AG09309 (cell line): ENCODE measurements around the gene DIABLO.

Experiments used
- DNase-seq: peaks from one replicate; pipeline ENCODE4 v3.0.0-alpha.2; 2010; ENCODE audit warnings: low read depth
- H3K4me3 ChIP-seq: 2 replicates; pipeline ENCODE4 v1.5.1; 2011; ENCODE audit warnings: mild to moderate bottlenecking, low read depth, low read length, moderate library complexity; ENCODE audit not compliant: control insufficient read depth
- TF ChIP-seq, protein P1 (sequence below): IDR thresholded peaks from 2 replicates; pipeline ENCODE4 v1.5.1; 2011; ENCODE audit warnings: mild to moderate bottlenecking, low read depth, low read length, inconsistent platforms; ENCODE audit not compliant: insufficient read depth, control insufficient read depth; ENCODE audit errors: missing control alignments

Gene DIABLO

DNA sequence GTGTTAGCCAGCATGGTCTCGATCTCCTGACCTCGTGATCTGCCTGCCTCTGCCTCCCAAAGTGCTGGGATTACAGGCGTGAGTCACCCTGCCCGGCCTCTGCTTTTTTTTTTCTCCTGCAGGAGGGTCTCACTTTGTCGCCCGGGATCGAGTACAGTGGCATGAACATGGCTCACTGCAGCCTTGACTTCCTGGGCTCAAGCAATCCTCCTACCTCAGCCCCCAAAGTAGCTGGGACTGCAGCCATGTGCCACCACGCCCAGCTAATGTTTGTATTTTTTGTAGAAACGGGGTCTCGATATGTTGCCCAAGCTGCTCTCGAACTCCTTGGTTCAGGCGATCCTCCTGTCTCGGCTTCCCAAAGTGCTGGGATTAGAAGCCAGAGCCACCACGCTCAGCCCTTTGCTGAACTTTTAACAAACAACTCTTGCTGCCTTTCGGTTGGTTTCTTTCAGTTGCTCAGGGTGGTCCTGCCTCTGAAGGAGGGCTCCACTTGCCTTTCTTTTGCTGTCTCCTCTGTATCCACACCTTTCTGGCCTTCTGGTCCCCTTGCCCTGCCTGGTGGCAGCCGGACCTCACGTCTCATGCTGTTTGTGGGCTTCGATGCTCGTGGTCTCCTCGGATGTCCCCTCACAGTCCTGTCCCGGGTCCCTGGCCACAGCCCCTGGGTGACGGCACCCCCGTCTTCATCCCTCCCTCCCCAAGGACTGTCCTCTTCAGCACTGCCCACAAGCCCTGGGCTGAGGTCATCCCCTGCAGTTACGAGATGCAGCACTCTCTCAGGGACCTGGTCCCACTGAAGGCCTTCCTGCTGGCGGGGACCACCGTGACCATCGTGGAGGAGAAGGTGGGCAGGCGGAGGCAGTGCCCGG lies 26.1 kb downstream of the DIABLO start:
- no peak overlapping the region for H3K4me3 ChIP-seq
- no peak for DNase-seq
- TF ChIP-seq, protein P1, sequence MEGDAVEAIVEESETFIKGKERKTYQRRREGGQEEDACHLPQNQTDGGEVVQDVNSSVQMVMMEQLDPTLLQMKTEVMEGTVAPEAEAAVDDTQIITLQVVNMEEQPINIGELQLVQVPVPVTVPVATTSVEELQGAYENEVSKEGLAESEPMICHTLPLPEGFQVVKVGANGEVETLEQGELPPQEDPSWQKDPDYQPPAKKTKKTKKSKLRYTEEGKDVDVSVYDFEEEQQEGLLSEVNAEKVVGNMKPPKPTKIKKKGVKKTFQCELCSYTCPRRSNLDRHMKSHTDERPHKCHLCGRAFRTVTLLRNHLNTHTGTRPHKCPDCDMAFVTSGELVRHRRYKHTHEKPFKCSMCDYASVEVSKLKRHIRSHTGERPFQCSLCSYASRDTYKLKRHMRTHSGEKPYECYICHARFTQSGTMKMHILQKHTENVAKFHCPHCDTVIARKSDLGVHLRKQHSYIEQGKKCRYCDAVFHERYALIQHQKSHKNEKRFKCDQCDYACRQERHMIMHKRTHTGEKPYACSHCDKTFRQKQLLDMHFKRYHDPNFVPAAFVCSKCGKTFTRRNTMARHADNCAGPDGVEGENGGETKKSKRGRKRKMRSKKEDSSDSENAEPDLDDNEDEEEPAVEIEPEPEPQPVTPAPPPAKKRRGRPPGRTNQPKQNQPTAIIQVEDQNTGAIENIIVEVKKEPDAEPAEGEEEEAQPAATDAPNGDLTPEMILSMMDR = no peak

DNA sequence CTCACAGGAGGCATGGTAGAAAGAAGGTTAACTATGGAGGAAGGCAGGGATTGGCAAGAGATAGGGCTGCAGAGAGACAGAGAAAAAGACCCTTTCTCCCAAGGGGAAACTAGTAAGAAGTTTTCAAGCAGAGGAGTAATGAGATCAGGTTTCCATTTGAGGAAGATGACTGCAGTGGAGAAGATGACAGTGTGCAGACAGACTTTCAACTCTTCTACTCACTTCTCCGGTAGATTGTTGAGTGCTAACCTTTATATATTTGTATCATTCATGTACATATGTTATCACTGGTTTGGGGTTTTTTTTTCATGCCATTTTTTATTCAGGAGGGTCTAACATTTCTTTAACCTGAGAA lies 28.3 kb downstream of the DIABLO start:
- DNase-seq = no peak
- TF ChIP-seq, protein P1 = no peak
- H3K4me3 ChIP-seq = no peak overlapping the region

DNA sequence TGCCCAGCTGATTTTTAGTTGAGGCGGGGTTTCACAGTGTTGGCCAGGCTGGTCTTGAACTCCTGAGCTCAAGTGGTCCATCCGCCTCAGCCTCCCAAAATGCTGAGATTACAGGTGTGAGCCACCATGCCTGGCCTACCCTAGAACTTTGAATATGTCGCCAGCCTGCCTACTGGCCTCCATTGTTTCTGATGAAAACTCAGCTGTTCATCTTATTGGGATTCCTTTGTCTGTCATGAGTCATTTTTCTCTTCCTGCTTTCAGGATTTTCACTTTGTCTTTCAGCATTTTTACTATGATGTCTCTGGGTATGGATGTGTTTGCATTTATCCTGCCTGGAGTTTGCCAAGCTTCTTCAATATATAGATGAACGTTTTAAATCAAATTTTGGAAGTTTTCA lies 30.4 kb downstream of the DIABLO start:
- TF ChIP-seq, protein P1 = no peak
- DNase-seq = no peak
- H3K4me3 ChIP-seq = no peak overlapping the region

DNA sequence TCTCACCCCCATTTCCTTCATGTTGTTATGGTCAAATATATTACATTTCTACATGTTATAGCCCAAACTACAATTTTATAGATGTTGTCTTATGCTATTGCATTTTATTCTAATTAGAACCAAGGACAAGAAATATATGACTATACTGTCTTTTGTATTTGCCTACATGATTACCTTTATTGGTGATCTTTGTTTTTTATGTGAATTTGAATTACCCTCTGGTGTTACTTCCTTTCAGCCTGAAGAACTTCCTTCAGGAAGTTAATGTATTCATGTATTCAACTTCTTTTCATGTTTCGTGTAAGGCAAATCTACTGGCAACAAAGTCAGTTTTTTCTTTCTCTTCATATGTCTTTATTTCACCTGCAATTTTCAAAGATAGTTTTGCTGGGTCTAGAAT lies 31.0 kb downstream of the DIABLO start:
- no peak for DNase-seq

DNA sequence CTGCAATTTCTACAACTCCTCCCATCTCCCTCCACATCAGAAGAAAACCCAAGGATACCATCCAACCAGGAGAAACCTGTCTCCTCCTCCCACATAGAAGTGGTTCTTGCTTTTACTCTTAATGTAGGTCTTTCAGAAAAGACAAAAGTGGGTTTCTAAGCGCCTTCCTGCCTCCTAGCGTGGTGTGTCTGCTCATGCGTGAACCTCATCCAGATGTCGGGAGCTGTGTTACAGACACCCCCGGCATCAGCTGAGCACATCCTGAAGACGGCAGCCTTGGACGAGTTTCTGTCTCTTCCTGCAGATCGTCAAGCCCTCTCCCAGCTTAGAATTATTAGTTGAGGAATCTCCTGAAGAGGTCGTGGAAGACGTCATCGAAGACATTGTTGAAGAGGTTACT lies 33.4 kb downstream of the DIABLO start:
- H3K4me3 ChIP-seq = no peak overlapping the region
- no peak for DNase-seq
- TF ChIP-seq, protein P1 = no peak

More for the DNA sequence above, 31.0 kb downstream of the DIABLO start:
- TF ChIP-seq, protein P1 = no peak
- no peak overlapping the region for H3K4me3 ChIP-seq

DNA sequence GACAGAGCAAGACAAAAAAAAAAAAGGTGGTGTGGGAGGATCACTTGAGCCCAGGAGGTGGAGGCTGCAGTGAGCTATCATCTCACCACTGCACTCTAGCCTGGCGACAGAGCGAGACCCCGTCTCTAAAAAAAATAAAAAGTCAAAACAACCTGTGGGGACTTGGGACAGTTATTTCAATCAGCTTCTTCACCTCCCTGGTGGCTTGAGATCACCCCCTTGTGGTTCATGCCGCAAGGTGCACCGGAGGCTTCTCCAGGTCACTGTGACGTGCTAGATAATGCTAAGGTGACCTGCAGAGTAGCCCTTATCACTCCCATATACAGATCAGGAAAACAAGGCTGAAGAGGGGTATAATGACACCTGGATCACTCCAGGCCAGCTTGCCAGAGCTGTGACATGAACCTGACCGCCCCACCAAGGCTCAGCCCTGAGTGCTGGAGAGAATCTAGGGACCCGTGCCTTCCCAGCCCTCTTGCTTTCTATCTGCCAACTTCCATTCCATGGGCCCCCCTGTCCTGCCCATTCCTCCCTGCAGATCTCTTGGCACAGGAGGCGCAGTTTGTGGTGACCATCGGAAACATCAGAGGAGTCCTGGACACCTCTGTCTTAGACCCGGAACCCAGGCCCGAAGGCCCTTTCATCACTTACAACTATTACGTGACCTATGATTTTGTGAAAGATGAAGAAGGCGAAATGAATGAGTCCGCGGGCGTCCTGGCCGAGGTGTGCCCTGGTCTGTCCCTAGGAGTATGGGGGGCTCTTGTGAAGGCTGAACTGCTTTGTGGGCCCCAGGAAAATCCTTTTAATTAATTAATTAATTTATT lies 34.8 kb downstream of the DIABLO start:
- no peak for DNase-seq
- no peak overlapping the region for H3K4me3 ChIP-seq
- TF ChIP-seq, protein P1 = peak; percentile 86
